Ramos (cell line): ENCODE results near the gene SRSF2.
"Not testable (repeated sequence)": the region's sequence is repeated elsewhere in the genome, so short reads cannot be mapped to it uniquely, and the experiment has no call there.

ENCODE experiments used
- in situ Hi-C: fragments of 300-500 bp; cut with MboI; formaldehyde crosslinking; loops from one replicate; pipeline ENCODE4 v1.14.3; 2022; ENCODE audit warnings: low sequenced_read_pairs; ENCODE audit not compliant: unreplicated experiment

The SRSF2 gene

GRCh38 chr17:76722977-76723376, 14.2 kb downstream of the SRSF2 start:
- in situ Hi-C loops = not testable (repeated sequence)

- in situ Hi-C loops = no loop called here
Observed at GRCh38 chr17:76722279-76722678, 14.9 kb downstream of the SRSF2 start.

GRCh38 chr17:76721463-76721862, 15.7 kb downstream of the SRSF2 start:
- in situ Hi-C loops = no loop called here

- in situ Hi-C loops = no loop called here
Observed at GRCh38 chr17:76720941-76721340, 16.2 kb downstream of the SRSF2 start.

GRCh38 chr17:76720211-76720610, 16.9 kb downstream of the SRSF2 start:
- in situ Hi-C loops = no loop called here

- in situ Hi-C loops = no loop called here
Observed at GRCh38 chr17:76718516-76718915, 18.6 kb downstream of the SRSF2 start.

- in situ Hi-C loops = no loop called here
Observed at GRCh38 chr17:76716839-76717215, 20.3 kb downstream of the SRSF2 start.

GRCh38 chr17:76716146-76716838, 20.8 kb downstream of the SRSF2 start:
- in situ Hi-C loops = no loop called here

- in situ Hi-C loops = no loop called here
Observed at GRCh38 chr17:76715496-76715830, 21.7 kb downstream of the SRSF2 start.

GRCh38 chr17:76714822-76715495, 22.2 kb downstream of the SRSF2 start:
- in situ Hi-C loops = no loop called here

GRCh38 chr17:76714336-76714735, 22.8 kb downstream of the SRSF2 start:
- in situ Hi-C loops = no loop called here

- in situ Hi-C loops = no loop called here
Observed at GRCh38 chr17:76713765-76714164, 23.4 kb downstream of the SRSF2 start.

GRCh38 chr17:76712321-76712720, 24.8 kb downstream of the SRSF2 start:
- in situ Hi-C loops = not testable (repeated sequence)

- in situ Hi-C loops = no loop called here
Observed at GRCh38 chr17:76710863-76711611, 26.1 kb downstream of the SRSF2 start, which contains the start of gene MXRA7. Gene MXRA7 (minus strand): TSS chr17:76710965. CDS start chr17:76710946, 19 bp downstream.

GRCh38 chr17:76709951-76710862, 26.9 kb downstream of the SRSF2 start:
- in situ Hi-C loops = not testable (repeated sequence)

- in situ Hi-C loops = no loop called here
Observed at GRCh38 chr17:76709077-76709950, 27.8 kb downstream of the SRSF2 start.

- in situ Hi-C loops = no loop called here
Observed at GRCh38 chr17:76707985-76708807, 28.9 kb downstream of the SRSF2 start.

GRCh38 chr17:76706817-76707216, 30.3 kb downstream of the SRSF2 start:
- in situ Hi-C loops = no loop called here
